Measurements from ENCODE around the gene SLC3A2. TPM values are rescaled to one million over a fixed set of nuclear protein-coding genes. Genes with fewer than 3 reads are reported as not detected.

Gene SLC3A2
- total and polyA plus RNA-seq, 2 of the 13 experiments (the other 11 are each of a cell fraction or from before 2014, with no cell fraction given): 213 to 226 TPM

DNA sequence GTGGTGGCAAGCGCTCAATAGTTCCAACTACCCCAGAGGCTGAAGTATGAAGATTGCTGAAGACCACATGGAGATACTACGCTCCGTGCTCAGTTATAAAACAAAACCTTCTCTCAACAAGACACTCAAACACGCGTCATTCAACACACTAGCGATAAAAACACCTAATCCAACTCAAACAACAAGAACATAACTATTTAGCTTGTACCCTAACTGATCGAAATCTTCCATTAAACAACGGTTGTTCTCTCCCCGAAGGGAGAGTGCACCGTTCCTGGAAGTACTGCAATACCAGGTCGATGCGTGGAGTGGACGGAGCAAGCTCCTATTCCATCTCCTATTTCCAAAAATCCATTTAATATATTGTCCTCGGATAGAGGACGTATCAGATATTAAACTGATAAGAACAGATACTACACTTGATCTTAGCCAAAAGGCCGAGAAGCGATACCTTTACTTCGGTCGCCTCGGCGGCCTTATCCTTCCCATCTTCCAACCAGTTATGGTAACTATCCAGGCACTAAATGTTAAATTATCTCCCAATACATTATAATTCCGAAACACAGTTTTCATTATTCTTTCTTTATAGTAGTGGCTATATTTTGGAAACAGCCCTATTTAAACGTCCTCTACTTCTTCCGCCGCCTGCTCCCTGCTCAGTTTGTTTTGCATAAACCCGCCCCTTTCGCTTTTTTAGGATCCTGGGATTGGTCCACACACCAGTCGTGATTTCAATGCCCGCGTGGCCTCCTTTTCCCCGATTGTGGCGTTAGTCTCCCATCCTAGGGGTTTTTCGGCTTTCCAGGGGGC, 39.1 kb upstream of the SLC3A2 start (continued):
- TF ChIP-seq, protein P1, sequence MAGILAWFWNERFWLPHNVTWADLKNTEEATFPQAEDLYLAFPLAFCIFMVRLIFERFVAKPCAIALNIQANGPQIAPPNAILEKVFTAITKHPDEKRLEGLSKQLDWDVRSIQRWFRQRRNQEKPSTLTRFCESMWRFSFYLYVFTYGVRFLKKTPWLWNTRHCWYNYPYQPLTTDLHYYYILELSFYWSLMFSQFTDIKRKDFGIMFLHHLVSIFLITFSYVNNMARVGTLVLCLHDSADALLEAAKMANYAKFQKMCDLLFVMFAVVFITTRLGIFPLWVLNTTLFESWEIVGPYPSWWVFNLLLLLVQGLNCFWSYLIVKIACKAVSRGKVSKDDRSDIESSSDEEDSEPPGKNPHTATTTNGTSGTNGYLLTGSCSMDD (CRISPR knock-in tag; IDR thresholded peaks at IDR 0.05): no peak; the same call in 1 of the 2 replicates
- TF ChIP-seq AGO1 (IDR thresholded peaks at IDR 0.05; ENCODE audit: low read depth, low read length, poor library complexity, severe bottlenecking): no peak
- TF ChIP-seq DMAP1 (CRISPR knock-in tag; IDR thresholded peaks at IDR 0.05): peak; percentile 76; the same call in 1 of the 2 replicates
- no peak for TF ChIP-seq SRSF4 (IDR thresholded peaks at IDR 0.05; ENCODE audit: low read depth, low read length, poor library complexity, severe bottlenecking)
- peak; percentile 36; the same call in 1 of the 2 replicates for TF ChIP-seq HNF4G (IDR thresholded peaks at IDR 0.05; ENCODE audit: borderline replicate concordance, low read depth, low read length)
- 0 out of 2 replicates have a peak, but pooled peaks have one; percentile 58 for TF ChIP-seq HNF4G (CRISPR knock-in tag; IDR thresholded peaks at IDR 0.05; ENCODE audit: borderline replicate concordance, low read depth)
- peak; percentile 92; the same call in 1 of the 2 replicates for TF ChIP-seq ZNF446 (CRISPR knock-in tag; IDR thresholded peaks at IDR 0.05)
- no peak for TF ChIP-seq ZNF225 (CRISPR knock-in tag; IDR thresholded peaks at IDR 0.05)
- peak; percentile 55; the same call in 1 of the 2 replicates for TF ChIP-seq SP5 (CRISPR knock-in tag; IDR thresholded peaks at IDR 0.05; ENCODE audit: borderline replicate concordance, low read depth)
- TF ChIP-seq, protein P2, sequence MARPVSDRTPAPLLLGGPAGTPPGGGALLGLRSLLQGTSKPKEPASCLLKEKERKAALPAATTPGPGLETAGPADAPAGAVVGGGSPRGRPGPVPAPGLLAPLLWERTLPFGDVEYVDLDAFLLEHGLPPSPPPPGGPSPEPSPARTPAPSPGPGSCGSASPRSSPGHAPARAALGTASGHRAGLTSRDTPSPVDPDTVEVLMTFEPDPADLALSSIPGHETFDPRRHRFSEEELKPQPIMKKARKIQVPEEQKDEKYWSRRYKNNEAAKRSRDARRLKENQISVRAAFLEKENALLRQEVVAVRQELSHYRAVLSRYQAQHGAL (CRISPR knock-in tag; IDR thresholded peaks at IDR 0.05; ENCODE audit: not compliant biosample characterization): peak; percentile 73
- peak; percentile 86; the same call in 1 of the 2 replicates for TF ChIP-seq MZF1 (CRISPR knock-in tag; IDR thresholded peaks at IDR 0.05; ENCODE audit: borderline replicate concordance)
- TF ChIP-seq, protein P3, sequence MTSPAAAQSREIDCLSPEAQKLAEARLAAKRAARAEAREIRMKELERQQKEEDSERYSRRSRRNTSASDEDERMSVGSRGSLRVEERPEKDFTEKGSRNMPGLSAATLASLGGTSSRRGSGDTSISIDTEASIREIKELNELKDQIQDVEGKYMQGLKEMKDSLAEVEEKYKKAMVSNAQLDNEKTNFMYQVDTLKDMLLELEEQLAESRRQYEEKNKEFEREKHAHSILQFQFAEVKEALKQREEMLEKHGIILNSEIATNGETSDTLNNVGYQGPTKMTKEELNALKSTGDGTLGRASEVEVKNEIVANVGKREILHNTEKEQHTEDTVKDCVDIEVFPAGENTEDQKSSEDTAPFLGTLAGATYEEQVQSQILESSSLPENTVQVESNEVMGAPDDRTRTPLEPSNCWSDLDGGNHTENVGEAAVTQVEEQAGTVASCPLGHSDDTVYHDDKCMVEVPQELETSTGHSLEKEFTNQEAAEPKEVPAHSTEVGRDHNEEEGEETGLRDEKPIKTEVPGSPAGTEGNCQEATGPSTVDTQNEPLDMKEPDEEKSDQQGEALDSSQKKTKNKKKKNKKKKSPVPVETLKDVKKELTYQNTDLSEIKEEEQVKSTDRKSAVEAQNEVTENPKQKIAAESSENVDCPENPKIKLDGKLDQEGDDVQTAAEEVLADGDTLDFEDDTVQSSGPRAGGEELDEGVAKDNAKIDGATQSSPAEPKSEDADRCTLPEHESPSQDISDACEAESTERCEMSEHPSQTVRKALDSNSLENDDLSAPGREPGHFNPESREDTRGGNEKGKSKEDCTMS (CRISPR knock-in tag; conservative IDR thresholded peaks at IDR 0.05): peak; percentile 94; the same call in 1 of the 2 replicates
- peak; percentile 83; the same call in 1 of the 2 replicates for TF ChIP-seq HMG20A (CRISPR knock-in tag; IDR thresholded peaks at IDR 0.05; ENCODE audit: borderline replicate concordance)
- peak; percentile 99 for TF ChIP-seq KDM3A (CRISPR knock-in tag; IDR thresholded peaks at IDR 0.05; ENCODE audit: low read depth)
- TF ChIP-seq ZNF660 (CRISPR knock-in tag; IDR thresholded peaks at IDR 0.05; ENCODE audit: borderline replicate concordance, low read depth): no peak
- no peak for TF ChIP-seq MAFG (CRISPR knock-in tag; IDR thresholded peaks at IDR 0.05)
- TF ChIP-seq ZNF256 (CRISPR knock-in tag; conservative IDR thresholded peaks at IDR 0.05): peak; percentile 89; the same call in 1 of the 2 replicates
- TF ChIP-seq, protein P4, sequence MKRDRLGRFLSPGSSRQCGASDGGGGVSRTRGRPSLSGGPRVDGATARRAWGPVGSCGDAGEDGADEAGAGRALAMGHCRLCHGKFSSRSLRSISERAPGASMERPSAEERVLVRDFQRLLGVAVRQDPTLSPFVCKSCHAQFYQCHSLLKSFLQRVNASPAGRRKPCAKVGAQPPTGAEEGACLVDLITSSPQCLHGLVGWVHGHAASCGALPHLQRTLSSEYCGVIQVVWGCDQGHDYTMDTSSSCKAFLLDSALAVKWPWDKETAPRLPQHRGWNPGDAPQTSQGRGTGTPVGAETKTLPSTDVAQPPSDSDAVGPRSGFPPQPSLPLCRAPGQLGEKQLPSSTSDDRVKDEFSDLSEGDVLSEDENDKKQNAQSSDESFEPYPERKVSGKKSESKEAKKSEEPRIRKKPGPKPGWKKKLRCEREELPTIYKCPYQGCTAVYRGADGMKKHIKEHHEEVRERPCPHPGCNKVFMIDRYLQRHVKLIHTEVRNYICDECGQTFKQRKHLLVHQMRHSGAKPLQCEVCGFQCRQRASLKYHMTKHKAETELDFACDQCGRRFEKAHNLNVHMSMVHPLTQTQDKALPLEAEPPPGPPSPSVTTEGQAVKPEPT (CRISPR knock-in tag; IDR thresholded peaks at IDR 0.05; ENCODE audit: low read depth): peak; percentile 29; the same call in 1 of the 2 replicates
- TF ChIP-seq, protein P5, sequence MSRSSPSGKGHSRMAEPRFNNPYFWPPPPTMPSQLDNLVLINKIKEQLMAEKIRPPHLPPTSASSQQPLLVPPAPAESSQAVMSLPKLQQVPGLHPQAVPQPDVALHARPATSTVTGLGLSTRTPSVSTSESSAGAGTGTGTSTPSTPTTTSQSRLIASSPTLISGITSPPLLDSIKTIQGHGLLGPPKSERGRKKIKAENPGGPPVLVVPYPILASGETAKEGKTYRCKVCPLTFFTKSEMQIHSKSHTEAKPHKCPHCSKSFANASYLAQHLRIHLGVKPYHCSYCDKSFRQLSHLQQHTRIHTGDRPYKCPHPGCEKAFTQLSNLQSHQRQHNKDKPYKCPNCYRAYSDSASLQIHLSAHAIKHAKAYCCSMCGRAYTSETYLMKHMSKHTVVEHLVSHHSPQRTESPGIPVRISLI (CRISPR knock-in tag; IDR thresholded peaks at IDR 0.05; ENCODE audit: borderline replicate concordance): peak; percentile 23; the same call in 1 of the 2 replicates
- peak; percentile 11; the same call in 1 of the 2 replicates for TF ChIP-seq SALL1 (CRISPR knock-in tag; IDR thresholded peaks at IDR 0.05)
- peak; percentile 53; the same call in 1 of the 2 replicates for TF ChIP-seq ZNF772 (CRISPR knock-in tag; IDR thresholded peaks at IDR 0.05)
